Activated CD4-positive, alpha-beta T cell treated with anti-CD3 and anti-CD28 coated beads for 1 hour (primary cell): ENCODE measurements around the gene ROBO1.

Experiments used
- DNase-seq: peaks from one replicate; pipeline ENCODE4 v3.0.0-alpha.2; 2020

The ROBO1 gene

DNA sequence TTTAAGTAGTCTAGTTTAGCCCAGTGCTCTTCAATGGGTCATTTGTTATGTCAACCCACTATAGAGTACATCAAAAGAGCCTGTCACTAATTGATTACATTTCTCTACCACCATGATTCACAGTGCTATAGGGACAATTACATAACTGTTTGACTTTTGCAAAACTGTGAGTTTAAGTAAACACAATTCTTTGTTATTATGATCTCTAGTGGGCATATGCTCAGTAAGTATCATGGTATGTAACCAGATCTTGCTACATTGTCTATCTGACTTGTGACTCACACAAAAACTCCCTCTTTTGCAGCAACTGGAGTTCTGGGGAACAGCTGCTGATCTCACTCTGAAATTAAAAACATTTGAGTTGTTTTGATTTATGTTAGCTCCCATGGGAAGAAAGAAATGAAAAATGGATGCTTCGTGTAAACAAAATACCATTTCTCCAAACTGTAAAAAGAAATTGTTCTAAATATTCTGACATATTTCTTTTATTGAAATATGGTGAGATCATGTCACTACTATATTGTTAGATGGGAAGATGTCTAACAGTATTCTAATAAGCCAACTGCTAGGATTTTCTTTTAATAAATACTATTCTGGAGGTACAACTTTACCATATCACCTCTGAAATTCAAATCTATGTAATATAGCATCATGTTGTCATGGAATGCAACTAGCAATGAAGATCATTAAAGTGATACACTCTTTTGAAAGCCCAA, 470.4 kb downstream of the ROBO1 start:
- DNase-seq = no peak

DNA sequence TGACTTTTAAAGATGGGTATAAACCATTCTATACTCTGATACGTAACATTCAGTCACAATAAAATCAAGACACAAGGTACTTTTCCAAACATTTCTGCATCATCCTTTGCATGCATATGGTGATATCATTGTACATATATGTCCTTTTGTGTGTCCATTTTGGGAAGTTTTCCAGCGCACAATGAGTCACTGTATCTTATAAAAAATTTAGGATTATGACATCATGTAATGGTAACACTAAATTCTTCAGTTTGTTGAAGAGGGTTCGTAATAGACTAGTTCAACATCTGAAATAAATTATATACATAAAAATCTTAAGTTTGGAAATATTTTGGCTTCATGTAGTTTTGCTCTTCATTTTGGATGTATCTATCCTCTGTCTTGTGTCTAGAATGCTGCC, 480.9 kb downstream of the ROBO1 start:
- no peak for DNase-seq

DNA sequence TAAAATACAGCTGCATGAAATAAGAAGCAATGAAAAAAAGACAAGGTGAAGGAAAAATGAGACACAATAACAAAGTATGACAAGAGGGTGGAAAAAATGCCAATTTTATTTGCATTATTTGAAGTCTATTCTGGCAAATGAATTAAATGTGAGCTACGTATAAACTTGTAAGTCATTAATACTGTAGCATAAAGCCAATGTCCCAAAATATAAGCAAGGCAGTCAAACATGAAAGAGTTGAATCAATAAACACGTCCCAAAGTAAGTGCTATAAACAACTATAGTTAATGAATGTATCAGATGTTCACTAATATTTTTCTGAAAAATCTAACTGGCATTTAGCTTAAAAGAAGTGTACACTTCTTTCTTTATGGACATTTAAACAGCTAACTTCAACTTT, 481.9 kb downstream of the ROBO1 start:
- no peak for DNase-seq

DNA sequence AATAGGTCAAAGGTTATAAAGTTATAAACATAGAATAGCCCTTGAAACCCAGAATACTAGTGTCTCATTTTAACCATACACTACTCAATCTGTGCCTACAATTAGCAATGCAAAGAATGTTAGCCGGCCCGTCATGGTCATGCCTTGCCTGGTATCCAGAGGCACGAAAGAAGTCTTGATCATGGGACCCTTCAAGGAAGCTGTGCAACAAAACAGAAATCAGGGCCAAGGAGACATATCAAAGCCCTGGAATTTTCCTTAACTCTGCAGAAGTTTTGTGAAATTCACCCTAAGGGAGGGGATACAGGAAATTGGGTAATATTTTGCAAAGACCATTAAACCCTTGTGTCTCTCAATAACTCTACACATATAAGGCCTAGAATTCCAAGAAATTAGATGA, 482.4 kb downstream of the ROBO1 start:
- DNase-seq = no peak

DNA sequence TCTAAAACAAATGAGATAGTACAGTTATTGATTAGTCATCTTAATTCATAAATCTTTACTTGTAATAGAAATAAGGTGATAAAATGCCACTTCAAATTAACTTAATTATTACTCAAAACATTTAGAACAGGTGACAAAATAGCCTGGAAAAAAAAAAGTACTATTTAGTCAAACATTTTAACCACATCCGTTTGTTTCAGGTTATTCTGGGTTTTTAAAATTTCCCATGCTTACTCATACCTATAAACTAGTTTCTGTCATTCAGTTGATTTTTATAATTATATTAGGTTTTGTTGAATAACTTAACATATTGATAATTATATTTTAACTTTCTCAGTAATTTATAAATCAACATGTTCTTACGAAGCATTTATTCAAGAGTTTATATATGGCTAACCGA, 483.0 kb downstream of the ROBO1 start:
- DNase-seq = no peak

DNA sequence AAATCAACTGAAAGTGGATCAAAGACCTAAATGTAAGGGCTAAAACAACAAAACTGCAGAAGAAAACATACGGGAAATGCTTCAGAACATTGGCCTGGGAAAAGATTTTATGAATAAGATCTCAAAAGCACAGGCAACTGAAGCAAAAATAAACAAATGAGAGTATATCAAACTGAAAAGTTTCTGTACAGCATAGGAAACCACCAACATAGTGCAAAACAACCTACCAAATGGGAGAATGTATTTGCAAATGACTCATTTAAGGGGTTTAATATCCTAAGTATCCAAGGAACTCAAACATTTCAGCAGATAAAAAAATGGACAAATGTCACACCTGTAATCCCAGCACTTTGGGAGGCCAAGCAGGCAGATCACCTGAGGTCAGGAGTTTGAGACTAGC, 489.1 kb downstream of the ROBO1 start:
- no peak for DNase-seq

DNA sequence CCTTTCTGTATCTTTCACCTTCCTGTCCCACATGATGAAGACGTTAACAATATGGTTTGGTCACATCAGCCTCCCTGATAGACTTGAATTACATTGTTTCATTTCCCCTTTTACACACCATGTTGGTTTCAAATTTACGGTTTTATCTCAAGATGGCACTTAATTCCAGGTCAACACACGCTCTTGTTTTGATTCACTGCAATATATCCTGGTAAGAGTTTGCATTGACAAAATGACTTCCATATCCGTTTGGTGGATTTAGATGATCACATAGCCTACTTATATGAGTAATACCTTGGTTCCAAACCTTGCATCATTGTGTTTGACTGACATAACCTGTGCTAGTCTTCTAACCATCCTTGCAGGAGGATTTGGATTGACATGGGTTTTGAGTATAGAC, 499.4 kb downstream of the ROBO1 start:
- DNase-seq = no peak

DNA sequence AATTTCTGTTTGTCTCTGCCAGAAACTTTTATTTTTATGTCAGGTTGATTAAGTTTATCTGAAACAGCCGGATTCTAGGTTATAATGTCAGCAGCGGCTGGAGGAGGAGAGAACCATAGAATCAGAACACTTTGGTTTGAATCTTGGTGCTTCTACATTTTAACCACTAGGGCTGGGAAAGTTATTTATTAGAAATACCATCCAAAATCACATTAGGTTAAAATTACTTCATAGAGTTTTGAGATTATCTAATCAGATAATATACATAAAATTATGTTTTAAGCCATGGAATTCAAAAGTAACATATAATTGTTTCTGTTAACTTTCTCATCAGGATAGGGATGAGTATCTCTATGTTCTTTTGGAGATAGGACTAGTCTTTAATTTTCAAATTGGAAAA, 502.9 kb downstream of the ROBO1 start:
- DNase-seq = no peak

DNA sequence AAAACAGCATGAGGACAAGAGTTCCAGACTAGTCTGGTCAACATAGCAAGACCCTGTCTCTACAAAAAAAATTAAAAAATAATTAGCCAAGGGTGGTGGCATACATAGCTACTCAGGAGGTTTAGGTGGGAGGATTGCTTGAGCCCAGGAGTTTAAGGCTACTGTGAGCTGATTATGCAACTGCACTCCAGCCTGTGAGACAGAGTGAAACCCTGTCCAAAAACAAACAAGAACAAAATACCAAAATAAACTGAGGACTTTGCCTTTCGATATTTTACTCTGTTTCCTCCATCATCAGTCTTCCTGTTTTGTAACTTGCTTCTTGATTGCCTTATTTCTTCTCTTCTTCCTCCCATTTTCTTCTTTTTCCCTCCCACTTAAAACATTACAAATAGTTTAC, 504.4 kb downstream of the ROBO1 start:
- no peak for DNase-seq

DNA sequence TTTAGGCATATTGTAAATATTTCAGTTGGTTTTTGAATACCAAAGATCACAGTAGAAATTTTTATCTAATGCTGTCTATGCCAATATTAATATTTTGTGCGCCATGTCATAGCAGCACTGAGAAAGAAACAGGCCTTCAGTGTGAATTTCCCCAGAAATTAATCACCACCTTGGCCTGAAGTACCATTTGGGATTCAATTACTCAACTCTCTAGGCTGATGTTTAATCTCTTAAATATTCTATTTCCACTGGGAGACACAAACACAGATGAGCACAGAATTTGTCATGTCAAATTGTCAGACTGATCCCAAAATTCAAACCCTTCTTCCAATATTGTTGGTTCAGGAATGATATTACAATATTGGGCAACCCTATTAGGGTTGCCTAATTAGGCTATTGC, 509.3 kb downstream of the ROBO1 start:
- DNase-seq = no peak

DNA sequence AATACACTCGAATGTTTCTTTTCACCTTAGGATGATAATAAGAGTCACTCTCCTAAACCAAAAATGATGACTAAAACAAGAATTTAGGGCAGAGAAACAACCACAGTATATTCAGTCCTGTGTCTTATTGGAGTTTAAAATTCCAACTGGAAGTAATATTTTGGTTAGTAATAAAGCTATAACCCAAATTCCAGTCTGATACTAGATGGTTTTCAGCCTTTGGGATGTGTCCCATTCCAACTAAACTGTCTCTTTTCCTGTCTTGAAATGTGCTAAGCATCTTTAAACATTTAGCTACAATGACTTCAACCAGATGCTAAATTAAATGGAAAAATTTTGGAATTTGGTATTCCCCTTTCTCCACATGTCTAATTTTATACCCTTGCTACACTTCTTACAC, 510.0 kb downstream of the ROBO1 start:
- DNase-seq = no peak

DNA sequence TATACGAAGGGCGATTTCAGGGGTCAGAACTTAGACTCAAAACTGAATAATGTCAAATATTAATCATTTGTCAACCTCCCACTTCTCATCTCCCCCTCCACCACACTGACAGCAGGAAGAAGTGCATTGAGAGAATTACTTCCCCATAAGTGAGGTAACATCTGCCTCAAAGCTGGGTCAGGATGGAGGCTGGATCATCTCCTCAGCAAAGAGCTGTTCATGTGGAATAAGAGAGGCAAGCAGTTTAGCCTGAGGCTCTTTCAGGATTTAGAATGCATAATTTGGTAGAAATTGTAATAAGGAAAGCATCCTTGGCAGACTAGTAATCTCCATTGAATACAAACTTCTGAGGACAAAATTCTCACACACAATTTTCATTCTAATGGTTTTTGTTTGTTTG, 512.1 kb downstream of the ROBO1 start:
- DNase-seq = no peak

DNA sequence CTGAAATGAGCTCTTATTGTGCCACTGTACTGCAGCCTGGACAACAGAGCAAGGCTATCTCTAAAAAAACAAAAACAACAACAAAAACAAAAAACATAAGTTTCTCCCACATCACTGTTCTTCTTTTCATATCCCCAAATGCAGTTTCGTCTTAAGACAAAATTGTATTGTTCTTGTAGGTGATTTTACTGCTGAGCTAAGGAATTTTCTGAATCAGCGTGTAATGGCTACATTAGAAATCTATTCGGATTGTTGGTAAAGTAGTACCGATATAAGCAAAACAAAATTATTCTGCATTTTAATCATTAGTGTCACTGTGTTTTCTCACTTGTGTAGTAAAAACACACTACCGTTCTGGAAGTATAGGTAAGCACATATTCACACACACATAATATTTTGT, 512.5 kb downstream of the ROBO1 start:
- no peak for DNase-seq

DNA sequence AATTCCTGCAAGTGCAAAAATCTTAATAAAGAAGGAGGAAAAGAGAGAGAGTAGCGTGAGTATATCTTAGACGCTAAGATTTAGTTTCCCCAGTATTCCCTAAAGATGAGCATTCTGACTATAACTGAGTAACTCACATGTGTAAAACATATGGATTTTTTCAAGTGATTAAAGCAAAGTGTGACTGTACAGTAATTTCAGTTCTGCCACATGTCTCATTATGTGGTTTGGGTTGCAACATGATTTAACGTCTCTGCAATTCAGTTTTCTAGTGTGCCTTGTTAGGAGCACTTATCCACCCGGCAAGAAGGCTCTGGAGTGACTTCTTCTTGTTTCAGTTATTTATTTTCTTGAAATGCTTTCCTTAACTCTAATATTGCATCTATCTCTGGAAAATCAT, 514.1 kb downstream of the ROBO1 start:
- no peak for DNase-seq

DNA sequence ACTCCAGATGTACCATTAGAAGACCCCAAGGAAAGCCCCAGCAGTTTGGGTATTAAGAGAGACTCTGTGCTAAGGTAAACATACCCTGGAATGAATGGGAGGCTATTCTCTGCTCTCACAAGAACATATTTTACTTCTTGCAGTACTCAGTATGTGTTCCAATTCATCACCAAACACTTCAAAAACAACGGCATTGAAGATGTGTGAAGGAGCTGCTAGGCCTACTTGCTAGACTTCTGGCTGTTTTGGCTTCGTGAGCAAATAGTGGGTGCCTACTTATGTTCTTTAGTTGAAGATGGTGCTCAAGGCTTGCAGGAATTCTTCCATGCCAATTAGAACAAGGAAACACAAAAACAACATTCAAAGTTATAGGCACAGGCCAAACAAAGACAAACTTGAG, 514.5 kb downstream of the ROBO1 start:
- no peak for DNase-seq

DNA sequence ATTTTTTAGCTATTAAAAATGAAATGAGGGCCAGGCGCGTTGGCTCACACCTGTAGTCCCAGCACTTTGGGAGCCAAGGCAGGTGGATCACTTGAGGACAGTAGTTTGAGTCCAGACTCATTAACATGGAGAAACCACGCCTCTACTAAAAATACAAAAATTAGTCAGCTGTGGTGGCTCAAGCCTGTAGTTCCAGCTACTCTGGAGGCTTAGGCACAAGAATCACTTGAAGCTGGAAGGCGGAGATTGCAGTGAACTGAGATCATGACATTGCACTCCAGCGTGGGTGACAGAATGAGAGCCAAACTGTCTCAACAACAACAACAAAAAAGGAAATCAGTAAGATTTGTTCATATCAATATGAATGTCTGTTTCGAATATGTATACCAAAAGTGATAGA, 517.1 kb downstream of the ROBO1 start:
- no peak for DNase-seq

DNA sequence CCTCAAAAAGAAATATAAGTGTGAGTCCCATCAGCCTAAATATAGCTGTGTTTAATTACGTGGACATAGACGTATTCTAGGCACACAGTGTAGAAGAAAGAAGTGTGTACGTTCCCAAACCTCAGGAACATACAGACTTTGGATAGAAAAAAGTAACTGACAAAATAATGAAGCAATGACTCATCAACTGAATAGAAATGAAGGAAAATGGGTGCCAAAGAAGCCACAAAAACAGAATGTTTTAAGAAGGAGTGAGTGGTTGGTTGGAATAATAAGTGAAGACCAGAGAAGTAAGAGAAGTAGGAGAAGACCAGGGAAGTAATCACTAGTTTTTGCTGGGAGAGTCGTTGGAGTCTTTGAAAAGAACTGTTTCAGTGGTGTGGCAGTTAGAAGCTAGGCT, 518.1 kb downstream of the ROBO1 start:
- no peak for DNase-seq

DNA sequence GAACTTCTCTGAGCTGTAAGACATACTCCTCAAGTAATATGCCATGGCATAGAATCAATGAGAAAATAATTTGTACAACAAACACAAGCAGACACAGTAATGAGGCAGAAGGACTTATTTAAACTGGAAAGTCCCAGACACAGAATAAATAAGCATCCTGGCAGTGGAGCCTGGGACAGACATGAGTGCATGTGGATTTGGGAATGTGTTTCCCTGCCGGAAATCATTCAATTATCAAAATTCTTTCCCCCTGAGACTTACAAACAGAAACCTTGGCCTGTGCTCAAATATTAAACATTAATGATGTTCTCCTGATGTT, 520.1 kb downstream of the ROBO1 start:
- no peak for DNase-seq

DNA sequence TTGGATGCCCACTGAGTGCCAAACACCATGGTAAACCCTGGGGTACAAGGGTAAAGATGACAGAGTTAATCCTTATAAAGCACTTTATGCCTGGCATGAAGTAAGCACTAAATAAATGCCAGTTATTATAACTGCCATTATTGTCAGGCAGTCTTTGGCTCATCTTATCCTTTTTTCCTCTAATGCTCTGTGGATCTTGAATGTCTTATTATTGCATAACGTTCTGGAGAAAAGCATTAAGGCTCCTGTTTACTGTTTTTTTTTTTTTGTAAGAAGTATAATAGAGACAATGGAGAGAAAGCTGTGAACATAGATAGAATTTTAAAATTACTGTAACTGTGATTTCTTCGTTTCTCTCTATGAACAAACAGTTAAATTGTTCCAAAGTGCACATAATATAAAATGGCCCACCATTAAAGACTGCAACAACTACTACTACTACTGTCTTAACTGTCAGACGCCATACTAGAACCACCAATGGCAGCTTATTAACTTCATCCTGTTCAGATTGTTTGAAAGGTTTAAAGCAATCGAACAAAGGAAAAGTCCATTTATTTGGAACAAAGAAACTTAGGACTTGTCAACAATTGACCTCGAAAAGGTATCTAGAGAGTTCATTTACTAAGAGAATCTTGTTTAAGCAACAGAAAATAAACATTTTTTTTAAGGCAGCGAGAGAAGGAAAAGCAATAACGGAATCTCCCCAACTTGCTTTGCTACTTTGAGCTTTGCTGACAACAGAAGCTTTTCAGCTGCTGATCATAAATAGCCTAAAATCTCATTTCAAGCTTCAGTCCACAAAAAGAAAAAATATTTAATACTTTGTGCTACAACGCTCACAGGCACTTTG, 520.7 kb downstream of the ROBO1 start:
- DNase-seq = no peak

DNA sequence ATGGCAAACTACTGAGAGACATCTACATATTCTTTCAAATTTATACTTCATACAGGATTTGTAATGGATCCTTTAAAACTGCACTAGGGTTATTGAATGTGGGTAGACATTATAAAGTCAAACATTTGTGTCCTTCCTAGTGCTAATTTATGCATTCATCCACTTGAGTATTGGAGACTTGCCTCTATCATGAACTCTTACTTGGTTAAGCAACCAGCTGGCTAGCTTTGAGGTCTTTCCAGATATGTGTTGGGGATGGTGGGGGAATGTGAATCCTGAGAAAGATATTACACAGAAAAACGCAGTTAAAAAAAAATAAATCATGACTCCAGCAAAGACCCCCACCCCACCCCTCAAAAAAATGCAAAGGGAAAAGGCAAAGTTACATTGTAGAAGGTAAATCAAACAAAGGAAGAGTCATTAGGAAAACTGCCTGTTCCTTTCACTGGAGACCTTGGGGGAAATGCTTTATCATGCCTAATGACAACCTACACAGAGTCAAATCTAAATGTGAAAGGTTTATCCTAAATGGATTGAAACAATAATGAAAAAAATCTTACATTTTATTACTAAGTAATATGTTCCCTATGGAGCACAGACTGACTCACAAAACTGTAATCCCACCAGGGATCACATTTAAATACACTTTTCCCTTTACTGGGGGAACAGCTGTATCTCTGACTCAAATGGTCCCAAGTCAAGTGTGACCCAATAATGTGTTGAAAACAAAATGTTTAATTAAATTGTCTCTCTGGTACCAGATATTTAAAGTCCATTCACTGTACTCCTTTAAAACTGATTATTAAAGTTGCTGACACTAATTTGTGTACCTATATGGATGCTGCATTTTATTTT, 522.3 kb downstream of the ROBO1 start:
- DNase-seq = no peak

DNA sequence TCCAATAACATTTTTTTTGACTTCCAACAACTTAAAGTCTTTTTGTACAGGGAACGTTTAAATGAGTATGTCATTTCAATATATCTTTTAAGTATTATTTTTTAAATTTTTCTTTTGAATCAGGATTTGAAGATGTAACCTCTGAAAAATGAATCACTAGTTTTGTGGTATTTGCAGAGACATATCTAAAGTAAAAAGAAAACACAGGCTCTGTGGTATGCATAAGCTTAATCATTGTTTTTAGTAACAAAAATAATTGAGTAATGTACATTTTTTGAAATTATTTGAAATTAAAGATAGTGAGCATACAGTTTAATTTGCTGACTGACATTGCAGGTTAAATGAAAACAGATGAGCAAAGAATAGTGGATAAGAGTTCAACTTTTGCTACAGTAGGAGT, 531.3 kb downstream of the ROBO1 start:
- no peak for DNase-seq

DNA sequence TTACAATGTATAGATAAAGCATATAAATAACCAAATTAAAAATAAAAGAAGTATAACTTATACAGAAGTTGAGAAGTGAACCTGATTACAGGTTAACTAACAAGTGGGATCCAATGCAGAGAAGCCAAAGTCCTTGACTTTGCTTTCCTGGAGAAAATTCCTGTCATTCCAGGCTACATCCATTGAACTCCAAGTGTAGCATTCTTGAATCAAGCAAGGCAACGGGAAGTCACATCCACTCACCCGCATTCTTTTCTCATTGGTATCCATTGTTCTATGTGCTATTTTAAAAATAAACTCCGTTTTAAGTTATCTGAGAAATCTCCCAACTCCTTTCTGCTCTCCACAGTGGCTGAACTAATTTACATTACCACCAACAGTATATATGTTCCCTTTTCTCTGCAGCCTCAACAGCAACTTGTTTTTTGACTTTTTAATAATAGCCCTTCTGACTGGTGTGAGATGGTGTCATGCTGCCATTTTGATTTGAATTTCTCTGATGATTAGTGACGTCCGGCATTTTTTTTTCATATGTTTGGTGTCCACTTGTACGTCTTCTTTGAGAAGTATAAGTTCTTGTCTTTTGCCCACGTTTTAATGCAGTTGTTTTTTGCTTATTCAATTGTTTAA, 534.3 kb downstream of the ROBO1 start:
- no peak for DNase-seq

DNA sequence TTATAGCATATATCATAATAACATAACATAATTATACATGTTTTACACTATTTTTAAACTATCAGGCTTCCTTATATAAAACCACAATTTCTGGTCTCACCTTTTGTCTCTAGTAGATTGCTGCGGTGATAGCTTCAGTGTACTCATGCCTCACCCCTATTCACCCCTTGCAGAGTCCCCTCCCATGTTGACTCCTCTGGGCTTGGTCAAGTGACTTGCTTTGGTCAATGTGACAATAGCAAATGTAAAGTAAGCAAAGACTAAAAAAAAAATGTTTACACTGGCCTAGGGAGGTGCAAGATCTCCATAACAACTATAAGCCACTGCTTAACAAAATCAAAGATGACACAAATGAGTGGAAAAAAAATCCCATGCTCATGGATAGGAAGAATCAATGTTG, 537.5 kb downstream of the ROBO1 start:
- DNase-seq = no peak
